SK-N-SH (cell line): ENCODE results near the gene EML1. TPM values are rescaled to one million over a fixed set of nuclear protein-coding genes. Genes with fewer than 3 reads are reported as not detected.

Experiments used
- CTCF ChIA-PET: fragments of 300-600, 350-600 bp; formaldehyde crosslinking; extraction: SDS; loops from one replicate; lab custom pipeline; 2021; lab: Yijun Ruan, JAX
- POLR2A ChIA-PET: fragments of 350-600 bp; sonication (Branson Sonifier 250); formaldehyde crosslinking; extraction: SDS; loops from one replicate; lab custom pipeline; 2020; ENCODE audit warnings: antibody characterized with exemption, inconsistent platforms; lab: Yijun Ruan, JAX
- DNase-seq: peaks from one replicate; pipeline ENCODE4 v3.0.0; 2012
- H2AFZ ChIP-seq: fragments of 200-600 bp; sonication (generic); 2 replicates; pipeline ENCODE4 v1.8.1; 2016; ENCODE audit warnings: antibody characterized with exemption, mild to moderate bottlenecking, low read depth
- H3F3A ChIP-seq: fragments of 200-600 bp; sonication (generic); replicated peaks from 2 replicates; pipeline ENCODE3; 2016; ENCODE audit warnings: antibody characterized with exemption, mild to moderate bottlenecking; ENCODE audit not compliant: insufficient read depth
- H3K27ac ChIP-seq, 2 experiments: fragments of 200-500 bp in 1 of 2; fragments of 200-600 bp in 1 of 2; sonication (Bioruptor generic) in 1 of 2; sonication (generic), shearing (Covaris generic) in 1 of 2; 2 replicates each; pipeline versions ENCODE4 v1.5.1 to v1.6.1; 2014 to 2016; ENCODE audit warnings: low read depth in 2 of 2, inconsistent platforms in 1 of 2, low read length in 1 of 2, mild to moderate bottlenecking in 1 of 2, mixed read lengths in 1 of 2
- H3K27me3 ChIP-seq: fragments of 200-600 bp; sonication (generic), shearing (Covaris generic); 2 replicates; pipeline ENCODE4 v1.6.1; 2016; ENCODE audit warnings: mixed run types; ENCODE audit not compliant: insufficient read depth
- H3K36me3 ChIP-seq, 2 experiments: fragments of 200-500 bp in 1 of 2; fragments of 200-600 bp in 1 of 2; sonication (Bioruptor generic) in 1 of 2; sonication (generic) in 1 of 2; replicated peaks in 1 of 2; 2 replicates each; pipeline versions ENCODE3 to v1.5.1; 2014 to 2016; ENCODE audit warnings: low read length in 1 of 2, mild to moderate bottlenecking in 1 of 2; ENCODE audit not compliant: insufficient read depth in 2 of 2, control insufficient read depth in 1 of 2
- H3K4me1 ChIP-seq, 2 experiments: fragments of 200-500 bp in 1 of 2; fragments of 200-600 bp in 1 of 2; sonication (Bioruptor generic) in 1 of 2; sonication (generic), shearing (Covaris generic) in 1 of 2; 2 replicates each; pipeline versions ENCODE4 v1.5.1 to v1.6.1; 2014 to 2016; ENCODE audit warnings: low read depth in 1 of 2, low read length in 1 of 2, mixed run types in 1 of 2; ENCODE audit not compliant: insufficient read depth in 2 of 2, control insufficient read depth in 1 of 2
- H3K4me2 ChIP-seq: fragments of 200-600 bp; sonication (generic), shearing (Covaris generic); 2 replicates; pipeline ENCODE4 v1.6.1; 2017; ENCODE audit warnings: mixed run types
- H3K4me3 ChIP-seq, 2 experiments: fragments of 200-500 bp in 1 of 2; fragments of 200-600 bp in 1 of 2; sonication (Bioruptor generic) in 1 of 2; sonication (generic), shearing (Covaris generic) in 1 of 2; 2 replicates each; pipeline versions ENCODE4 v1.5.1 to v1.8.1; 2014 to 2016; ENCODE audit warnings: low read depth in 2 of 2, inconsistent platforms in 1 of 2, low read length in 1 of 2, mild to moderate bottlenecking in 1 of 2, mixed read lengths in 1 of 2, moderate library complexity in 1 of 2
- H3K79me2 ChIP-seq: fragments of 200-600 bp; sonication (generic); 2 replicates; pipeline ENCODE4 v1.8.1; 2017; ENCODE audit warnings: mild to moderate bottlenecking; ENCODE audit not compliant: insufficient read depth
- H3K9ac ChIP-seq: fragments of 200-600 bp; sonication (generic); 2 replicates; pipeline ENCODE4 v1.6.1; 2017; ENCODE audit warnings: mixed run types
- H3K9me2 ChIP-seq: fragments of 200-600 bp; sonication (generic); 2 replicates; pipeline ENCODE4 v1.6.1; 2017; ENCODE audit warnings: mixed run types
- H3K9me3 ChIP-seq: fragments of 200-600 bp; sonication (generic); 2 replicates; pipeline ENCODE4 v1.6.1; 2017; ENCODE audit warnings: mixed run types, mild to moderate bottlenecking, moderate library complexity
- H4K20me1 ChIP-seq: fragments of 200-600 bp; sonication (generic); 2 replicates; pipeline ENCODE4 v1.6.1; 2017; ENCODE audit warnings: mild to moderate bottlenecking, mixed run types; ENCODE audit not compliant: insufficient read depth
- ELF1 ChIP-seq: IDR thresholded peaks from 2 replicates; pipeline ENCODE4 v1.4.0; 2012
- EZH2phosphoT487 ChIP-seq: fragments of 200-600 bp; sonication (generic); IDR thresholded peaks from 2 replicates; pipeline ENCODE4 v1.6.1; 2017; ENCODE audit warnings: low read depth, mixed run types, mild to moderate bottlenecking, antibody characterized with exemption, moderate library complexity, borderline replicate concordance
- FOSL2 ChIP-seq: IDR thresholded peaks from 2 replicates; pipeline ENCODE4 v1.4.0; 2012; ENCODE audit warnings: low read depth, mild to moderate bottlenecking, moderate library complexity, borderline replicate concordance
- FOXM1 ChIP-seq: IDR thresholded peaks from 2 replicates; pipeline ENCODE4 v1.4.0; 2012; ENCODE audit warnings: low read depth, mild to moderate bottlenecking
- GABPA ChIP-seq: IDR thresholded peaks from 2 replicates; pipeline ENCODE4 v1.4.0; 2012; ENCODE audit warnings: low read depth, mild to moderate bottlenecking
- MEF2A ChIP-seq: IDR thresholded peaks from 2 replicates; pipeline ENCODE4 v1.4.0; 2012; ENCODE audit warnings: low read depth, borderline replicate concordance
- NFIC ChIP-seq: IDR thresholded peaks from 2 replicates; pipeline ENCODE4 v1.4.0; 2012; ENCODE audit warnings: borderline replicate concordance
- POLR2AphosphoS5 ChIP-seq: IDR thresholded peaks from 2 replicates; pipeline ENCODE4 v1.6.1; 2012; ENCODE audit warnings: low read depth, low read length
- RAD21 ChIP-seq: IDR thresholded peaks from 2 replicates; pipeline ENCODE4 v1.6.1; 2012; ENCODE audit warnings: mild to moderate bottlenecking, low read length
- YY1 ChIP-seq: IDR thresholded peaks from 2 replicates; pipeline ENCODE4 v1.4.0; 2012; ENCODE audit warnings: low read depth, mild to moderate bottlenecking
- WGBS: methylation state at CpG from one replicate; pipeline ENCODE4 v1.1.6; 2017; ENCODE audit warnings: low lambda C conversion rate; 5-methylcytosine and 5-hydroxymethylcytosine counted together
- polyA plus RNA-seq, 3 experiments: library from polyadenylated mRNA; depleted of rRNA; stranded (reverse); fragments of >200 nt; gene quantifications; 2 replicates each; pipeline ENCODE4 v1.2.3, GENCODE V29; 2012
- TF ChIP-seq, protein P1 (sequence below): IDR thresholded peaks from 2 replicates; pipeline ENCODE4 v1.4.0; 2012; ENCODE audit warnings: low read depth, borderline replicate concordance
- TF ChIP-seq, protein P2 (sequence below): fragments of 150-350 bp; IDR thresholded peaks from 2 replicates; pipeline ENCODE4 v1.6.1; 2016; ENCODE audit warnings: mild to moderate bottlenecking, low read depth, low read length
- TF ChIP-seq, protein P3 (sequence below): IDR thresholded peaks from 2 replicates; pipeline ENCODE4 v1.6.1; 2012; ENCODE audit warnings: mild to moderate bottlenecking, low read depth, low read length, moderate library complexity
- TF ChIP-seq, protein P4 (sequence below): IDR thresholded peaks from 2 replicates; pipeline ENCODE4; 2012
- TF ChIP-seq, protein P5 (sequence below): fragments of 150-350 bp; IDR thresholded peaks from 2 replicates; pipeline ENCODE4 v1.6.1; 2017; ENCODE audit warnings: antibody characterized with exemption, low read length, low read depth, borderline replicate concordance

Gene EML1
- polyA plus RNA-seq, 1 of the 3 experiments (the other 2 are of a cell fraction), result 6.3 TPM

DNA sequence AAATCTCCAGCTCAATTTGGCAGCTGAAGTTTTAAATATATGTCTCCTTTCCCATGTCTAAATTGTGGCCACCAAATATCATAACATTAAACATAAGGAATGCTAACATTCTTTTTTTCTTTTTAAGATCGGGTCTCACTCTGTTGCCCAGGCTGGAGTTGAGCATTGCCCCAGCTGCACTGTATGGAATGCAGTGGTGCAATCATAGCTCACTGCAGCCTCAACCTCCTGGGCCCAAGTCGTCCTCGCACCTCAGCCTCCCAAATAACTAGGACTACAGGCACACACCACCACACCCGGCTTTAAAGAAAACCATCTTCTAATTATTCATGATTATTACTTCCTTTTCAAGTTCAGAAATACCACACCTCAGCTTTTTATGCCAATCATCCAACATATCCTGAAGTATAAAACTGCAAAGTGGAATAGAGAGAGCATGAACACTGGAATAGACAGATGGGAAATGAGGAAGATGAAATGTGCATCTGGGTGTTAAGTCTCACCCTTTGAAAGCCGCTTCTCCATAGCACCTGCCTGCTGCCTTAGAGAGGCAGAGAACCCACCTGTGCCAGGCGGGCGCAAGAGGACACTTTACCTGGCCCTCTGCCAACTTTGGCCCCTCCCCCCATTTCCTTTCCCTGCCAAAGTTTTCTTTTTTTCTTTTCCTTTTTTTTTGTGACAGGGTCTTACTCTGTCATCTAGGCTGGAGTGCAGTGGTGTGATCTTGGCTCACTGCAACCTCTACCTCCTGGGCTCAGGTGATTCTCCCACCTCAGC, 2.8 kb upstream of the EML1 start:
- peaks cover 4% of the 10 kb centered on the region for H3F3A ChIP-seq
- no peaks in the 10 kb centered on the region for H3K9me3 ChIP-seq
- H2AFZ ChIP-seq, result no peak overlapping the region
- no peak overlapping the region for H3K27ac ChIP-seq
- TF ChIP-seq, protein P1, sequence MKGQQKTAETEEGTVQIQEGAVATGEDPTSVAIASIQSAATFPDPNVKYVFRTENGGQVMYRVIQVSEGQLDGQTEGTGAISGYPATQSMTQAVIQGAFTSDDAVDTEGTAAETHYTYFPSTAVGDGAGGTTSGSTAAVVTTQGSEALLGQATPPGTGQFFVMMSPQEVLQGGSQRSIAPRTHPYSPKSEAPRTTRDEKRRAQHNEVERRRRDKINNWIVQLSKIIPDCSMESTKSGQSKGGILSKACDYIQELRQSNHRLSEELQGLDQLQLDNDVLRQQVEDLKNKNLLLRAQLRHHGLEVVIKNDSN, result no peak
- TF ChIP-seq NFIC, result peak; percentile 60
- TF ChIP-seq MEF2A, result no peak
- no peak for TF ChIP-seq EZH2phosphoT487
- H4K20me1 ChIP-seq, result peaks cover 9% of the 10 kb centered on the region; the same call in 1 of the 2 replicates
- H3K9me2 ChIP-seq, result no peaks in the 10 kb centered on the region
- ChIA-PET POLR2A (interaction anchor here (0.8 kb wide), 1 partner anchor 17 kb away, joined by 3 read pairs; no protein-coding TSS in a partner anchor), CTCF (interaction anchor here (0.7 to 4.7 kb wide), 4 partner anchors 14 to 61 kb away, joined by 3 to 40 read pairs (median 4); no protein-coding TSS in a partner anchor)
- DNase-seq, result no peak
- peaks cover 12% of the 10 kb centered on the region in 2 experiments; a peak in 3 of 4 replicates for H3K4me1 ChIP-seq
- no peaks in the 10 kb centered on the region for H3K27me3 ChIP-seq
- H3K4me2 ChIP-seq, result no peak overlapping the region
- no peak overlapping the region for H3K4me3 ChIP-seq
- peaks cover 15% of the 10 kb centered on the region for H3K79me2 ChIP-seq
- no peak overlapping the region for H3K9ac ChIP-seq
- WGBS, result 93% methylated on average over 7 of the region's 7 CpGs
- H3K36me3 ChIP-seq, result no peaks in the 10 kb centered on the region

DNA sequence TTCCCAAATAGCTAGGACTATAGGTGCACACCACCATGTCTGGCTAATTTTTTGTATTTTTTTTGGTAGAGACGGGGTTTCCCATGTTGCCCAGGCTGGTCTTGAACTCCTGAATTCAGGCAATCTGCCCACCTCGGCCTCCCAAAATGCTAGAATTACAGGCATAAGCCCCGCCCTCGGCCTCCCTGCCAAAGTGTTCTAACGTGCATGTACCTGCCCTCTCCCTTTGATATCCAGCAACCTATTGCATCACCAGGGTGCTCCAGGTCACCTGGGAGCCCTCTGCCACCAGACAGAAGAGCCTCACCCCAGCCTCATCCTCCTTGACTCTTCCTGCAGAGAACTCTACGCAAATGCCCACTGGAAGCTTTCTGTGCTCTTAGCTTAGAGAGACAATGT, 2.2 kb upstream of the EML1 start:
- POLR2A ChIA-PET, result interaction anchor here (1.0 kb wide), 1 partner anchor 14 kb away, joined by 3 read pairs; no protein-coding TSS in a partner anchor
- Histone ChIP-seq H3K36me3 (no peaks in the 10 kb centered on the region), H3K4me3 (no peak overlapping the region), H3K9me3 (no peaks in the 10 kb centered on the region), H3K9me2 (no peaks in the 10 kb centered on the region), H3K4me1 (peaks cover 12 to 15% of the 10 kb centered on the region in 2 experiments; a peak in 3 of 4 replicates), H3K27me3 (no peaks in the 10 kb centered on the region), H3F3A (peaks cover 4% of the 10 kb centered on the region), H2AFZ (no peak overlapping the region), H3K9ac (no peak overlapping the region), H3K79me2 (peaks cover 21% of the 10 kb centered on the region), H4K20me1 (peaks cover 9% of the 10 kb centered on the region; the same call in 1 of the 2 replicates), H3K27ac (no peak overlapping the region), H3K4me2 (no peak overlapping the region)
- 89% methylated on average over 5 of the region's 6 CpGs for whole genome bisulfite sequencing
- DNase-seq, result no peak
- CTCF ChIA-PET, result interaction anchor here (1.1 to 4.7 kb wide), 4 partner anchors 14 to 103 kb away, joined by 3 to 40 read pairs (median 4); no protein-coding TSS in a partner anchor
- TF ChIP-seq GABPA, result no peak
- TF ChIP-seq, protein P2, sequence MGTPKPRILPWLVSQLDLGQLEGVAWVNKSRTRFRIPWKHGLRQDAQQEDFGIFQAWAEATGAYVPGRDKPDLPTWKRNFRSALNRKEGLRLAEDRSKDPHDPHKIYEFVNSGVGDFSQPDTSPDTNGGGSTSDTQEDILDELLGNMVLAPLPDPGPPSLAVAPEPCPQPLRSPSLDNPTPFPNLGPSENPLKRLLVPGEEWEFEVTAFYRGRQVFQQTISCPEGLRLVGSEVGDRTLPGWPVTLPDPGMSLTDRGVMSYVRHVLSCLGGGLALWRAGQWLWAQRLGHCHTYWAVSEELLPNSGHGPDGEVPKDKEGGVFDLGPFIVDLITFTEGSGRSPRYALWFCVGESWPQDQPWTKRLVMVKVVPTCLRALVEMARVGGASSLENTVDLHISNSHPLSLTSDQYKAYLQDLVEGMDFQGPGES, result no peak
- no peak for TF ChIP-seq RAD21
- no peak for TF ChIP-seq ELF1
- TF ChIP-seq POLR2AphosphoS5, result no peak
- TF ChIP-seq, protein P3, sequence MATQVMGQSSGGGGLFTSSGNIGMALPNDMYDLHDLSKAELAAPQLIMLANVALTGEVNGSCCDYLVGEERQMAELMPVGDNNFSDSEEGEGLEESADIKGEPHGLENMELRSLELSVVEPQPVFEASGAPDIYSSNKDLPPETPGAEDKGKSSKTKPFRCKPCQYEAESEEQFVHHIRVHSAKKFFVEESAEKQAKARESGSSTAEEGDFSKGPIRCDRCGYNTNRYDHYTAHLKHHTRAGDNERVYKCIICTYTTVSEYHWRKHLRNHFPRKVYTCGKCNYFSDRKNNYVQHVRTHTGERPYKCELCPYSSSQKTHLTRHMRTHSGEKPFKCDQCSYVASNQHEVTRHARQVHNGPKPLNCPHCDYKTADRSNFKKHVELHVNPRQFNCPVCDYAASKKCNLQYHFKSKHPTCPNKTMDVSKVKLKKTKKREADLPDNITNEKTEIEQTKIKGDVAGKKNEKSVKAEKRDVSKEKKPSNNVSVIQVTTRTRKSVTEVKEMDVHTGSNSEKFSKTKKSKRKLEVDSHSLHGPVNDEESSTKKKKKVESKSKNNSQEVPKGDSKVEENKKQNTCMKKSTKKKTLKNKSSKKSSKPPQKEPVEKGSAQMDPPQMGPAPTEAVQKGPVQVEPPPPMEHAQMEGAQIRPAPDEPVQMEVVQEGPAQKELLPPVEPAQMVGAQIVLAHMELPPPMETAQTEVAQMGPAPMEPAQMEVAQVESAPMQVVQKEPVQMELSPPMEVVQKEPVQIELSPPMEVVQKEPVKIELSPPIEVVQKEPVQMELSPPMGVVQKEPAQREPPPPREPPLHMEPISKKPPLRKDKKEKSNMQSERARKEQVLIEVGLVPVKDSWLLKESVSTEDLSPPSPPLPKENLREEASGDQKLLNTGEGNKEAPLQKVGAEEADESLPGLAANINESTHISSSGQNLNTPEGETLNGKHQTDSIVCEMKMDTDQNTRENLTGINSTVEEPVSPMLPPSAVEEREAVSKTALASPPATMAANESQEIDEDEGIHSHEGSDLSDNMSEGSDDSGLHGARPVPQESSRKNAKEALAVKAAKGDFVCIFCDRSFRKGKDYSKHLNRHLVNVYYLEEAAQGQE, result no peak
- TF ChIP-seq YY1, result no peak
- TF ChIP-seq FOXM1, result no peak
- TF ChIP-seq, protein P4, sequence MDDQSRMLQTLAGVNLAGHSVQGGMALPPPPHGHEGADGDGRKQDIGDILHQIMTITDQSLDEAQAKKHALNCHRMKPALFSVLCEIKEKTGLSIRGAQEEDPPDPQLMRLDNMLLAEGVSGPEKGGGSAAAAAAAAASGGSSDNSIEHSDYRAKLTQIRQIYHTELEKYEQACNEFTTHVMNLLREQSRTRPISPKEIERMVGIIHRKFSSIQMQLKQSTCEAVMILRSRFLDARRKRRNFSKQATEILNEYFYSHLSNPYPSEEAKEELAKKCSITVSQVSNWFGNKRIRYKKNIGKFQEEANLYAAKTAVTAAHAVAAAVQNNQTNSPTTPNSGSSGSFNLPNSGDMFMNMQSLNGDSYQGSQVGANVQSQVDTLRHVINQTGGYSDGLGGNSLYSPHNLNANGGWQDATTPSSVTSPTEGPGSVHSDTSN, result no peak
- TF ChIP-seq NFIC, result no peak
- no peak for TF ChIP-seq MEF2A
- TF ChIP-seq FOSL2, result no peak
- TF ChIP-seq, protein P5, sequence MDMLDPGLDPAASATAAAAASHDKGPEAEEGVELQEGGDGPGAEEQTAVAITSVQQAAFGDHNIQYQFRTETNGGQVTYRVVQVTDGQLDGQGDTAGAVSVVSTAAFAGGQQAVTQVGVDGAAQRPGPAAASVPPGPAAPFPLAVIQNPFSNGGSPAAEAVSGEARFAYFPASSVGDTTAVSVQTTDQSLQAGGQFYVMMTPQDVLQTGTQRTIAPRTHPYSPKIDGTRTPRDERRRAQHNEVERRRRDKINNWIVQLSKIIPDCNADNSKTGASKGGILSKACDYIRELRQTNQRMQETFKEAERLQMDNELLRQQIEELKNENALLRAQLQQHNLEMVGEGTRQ, result no peak
